GM18867 (cell line): Measurements from ENCODE around the gene CCDC170.

ENCODE experiments used
- ATAC-seq: cut with Tn5 transposase; IDR thresholded peaks from one replicate; pipeline ENCODE4 v1.9.1; 2021; ENCODE audit warnings: mild to moderate bottlenecking, moderate library complexity; ENCODE audit not compliant: unreplicated experiment

CCDC170 gene

GRCh38 chr6:151651639-151652038 lies 157.8 kb downstream of the CCDC170 start:
- no peak for ATAC-seq

- ATAC-seq: no peak
Observed at GRCh38 chr6:151652325-151652724, 158.5 kb downstream of the CCDC170 start.

- no peak for ATAC-seq
Observed at GRCh38 chr6:151655099-151655498, 161.3 kb downstream of the CCDC170 start.

- ATAC-seq: no peak
Observed at GRCh38 chr6:151656392-151656791, 162.6 kb downstream of the CCDC170 start.

- ATAC-seq: no peak
Observed at GRCh38 chr6:151658091-151658490, 164.3 kb downstream of the CCDC170 start.

GRCh38 chr6:151659212-151659611 lies 165.4 kb downstream of the CCDC170 start:
- no peak for ATAC-seq

GRCh38 chr6:151661509-151661908 lies 167.7 kb downstream of the CCDC170 start:
- no peak for ATAC-seq

- ATAC-seq: no peak
Observed at GRCh38 chr6:151661928-151662327, 168.1 kb downstream of the CCDC170 start.

- ATAC-seq: no peak
Observed at GRCh38 chr6:151663559-151663958, 169.7 kb downstream of the CCDC170 start.

- no peak for ATAC-seq
Observed at GRCh38 chr6:151664390-151664789, 170.6 kb downstream of the CCDC170 start.

- ATAC-seq: no peak
Observed at GRCh38 chr6:151665329-151665728, 171.5 kb downstream of the CCDC170 start.

- no peak for ATAC-seq
Observed at GRCh38 chr6:151666526-151666925, 172.7 kb downstream of the CCDC170 start.

- ATAC-seq: no peak
Observed at GRCh38 chr6:151669208-151669560, 175.4 kb downstream of the CCDC170 start.

GRCh38 chr6:151670116-151670515 lies 176.3 kb downstream of the CCDC170 start:
- no peak for ATAC-seq
